GM19239 (cell line): ENCODE data around the gene CDIP1.

ENCODE experiments used
- DNase-seq: peaks from one replicate; pipeline ENCODE4 v3.0.0; 2011; ENCODE audit warnings: low spot score; ENCODE audit not compliant: insufficient read length
- FAIRE-seq: peaks from 2 replicates; lab custom pipeline; 2011; peaks lifted over from hg19 to GRCh38; lab: Jason Lieb, UNC

CDIP1 gene

GRCh38 chr16:4517812-4518680, 20.5 kb downstream of the CDIP1 start:
- FAIRE-seq (no peak), DNase-seq (no peak)

GRCh38 chr16:4515611-4516233, 22.9 kb downstream of the CDIP1 start:
- DNase-seq (no peak), FAIRE-seq (peak; percentile 97)

- DNase-seq: no peak
- no peak for FAIRE-seq
These were observed 24.0 kb downstream of the CDIP1 start for GRCh38 chr16:4514606-4515005.

- DNase-seq (no peak), FAIRE-seq (no peak)
These were observed 24.7 kb downstream of the CDIP1 start for GRCh38 chr16:4513881-4514280.

DNA sequence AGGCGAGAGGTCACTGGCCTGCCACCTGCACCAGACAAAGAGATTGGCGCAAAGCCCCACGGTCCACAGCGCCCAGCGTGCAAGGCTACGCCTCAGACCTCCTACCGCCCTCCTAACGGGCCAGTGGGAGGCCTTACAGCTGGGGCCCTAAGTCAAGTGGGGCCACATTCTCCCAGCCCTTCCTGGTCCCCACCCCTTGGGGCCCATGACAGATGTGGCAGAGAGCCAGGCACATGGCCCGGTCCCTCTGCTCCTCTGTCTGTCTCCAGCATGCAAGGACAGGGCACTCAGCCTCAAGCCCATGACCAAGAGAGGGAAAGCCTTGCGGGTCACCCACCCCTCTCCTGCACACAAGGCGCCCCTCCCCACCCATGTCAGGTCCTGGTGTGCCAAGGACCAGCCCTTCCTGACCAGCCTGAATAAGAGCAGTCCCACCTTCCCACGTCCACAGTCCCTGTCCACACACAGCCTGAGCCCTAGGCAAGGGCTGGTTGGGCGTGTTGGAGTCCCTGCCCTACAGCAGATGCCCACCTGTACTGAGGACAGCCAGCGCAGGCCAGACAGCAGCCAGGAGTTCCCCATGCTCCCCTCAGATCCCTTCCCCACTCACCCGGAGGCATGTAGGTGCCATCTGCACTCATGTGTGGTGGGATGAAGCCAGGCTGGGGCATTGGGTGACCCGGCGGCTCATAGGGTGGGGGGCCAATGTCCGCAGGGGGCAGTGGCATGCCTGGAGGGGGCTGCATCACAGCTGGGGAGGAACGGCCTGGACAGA, 25.3 kb downstream of the CDIP1 start:
- no peak for DNase-seq
- FAIRE-seq: no peak

DNA sequence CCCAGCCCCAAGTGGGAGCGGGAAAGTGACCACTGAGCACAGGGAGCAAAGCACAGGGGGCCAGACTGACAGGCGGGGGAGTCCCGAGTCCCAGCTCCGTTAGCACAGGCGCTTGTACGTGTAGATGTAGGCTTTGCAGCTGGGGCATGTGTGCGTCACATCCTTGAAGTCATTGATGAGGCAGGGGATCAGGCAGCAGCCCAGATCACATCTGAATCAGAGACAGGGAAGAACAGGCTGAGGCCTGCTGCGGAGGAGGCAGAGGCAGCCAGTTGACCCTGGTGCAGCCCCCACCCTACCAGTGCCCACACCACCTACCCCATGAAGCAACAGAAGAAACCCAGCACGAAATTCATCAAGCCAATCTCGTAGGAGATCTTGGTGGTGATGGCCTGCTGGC, 26.1 kb downstream of the CDIP1 start:
- FAIRE-seq: no peak
- DNase-seq: no peak

- DNase-seq (no peak), FAIRE-seq (no peak)
These were observed 27.0 kb downstream of the CDIP1 start for GRCh38 chr16:4511441-4512082.

DNA sequence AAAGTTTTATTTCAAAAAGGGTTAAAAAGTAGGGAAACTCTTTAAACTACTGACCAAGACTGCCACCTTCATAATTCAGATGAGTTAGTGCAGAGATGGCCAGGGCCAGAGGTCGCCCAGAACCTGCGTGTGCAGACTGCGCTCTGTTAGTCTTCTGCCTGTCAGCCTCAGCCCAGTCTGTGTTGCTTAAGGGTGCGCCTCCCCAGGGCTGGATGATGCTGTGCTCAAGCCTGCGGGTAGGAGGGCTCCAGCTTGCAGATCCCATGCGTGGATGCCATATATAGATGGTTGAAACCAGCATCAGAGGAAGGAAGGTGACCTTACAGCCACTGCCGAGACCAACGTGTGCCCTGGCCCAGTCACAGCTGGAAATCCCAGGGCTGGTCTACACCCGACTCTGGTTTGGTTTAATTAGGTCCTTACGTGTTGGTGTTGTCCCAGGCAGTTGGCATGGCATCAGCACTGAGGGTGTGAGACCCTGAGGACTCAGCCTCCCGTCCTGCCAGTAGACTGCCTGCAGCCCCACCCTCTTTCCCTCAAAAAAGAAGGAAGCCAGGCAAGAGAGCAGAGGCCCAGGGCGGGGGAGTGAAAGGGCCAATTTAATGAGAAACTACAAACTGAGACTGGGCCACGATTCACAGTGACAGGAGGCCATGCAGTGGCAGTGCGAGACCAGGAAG, 27.7 kb downstream of the CDIP1 start:
- no peak for DNase-seq
- no peak for FAIRE-seq

GRCh38 chr16:4510131-4510530, 28.4 kb downstream of the CDIP1 start:
- DNase-seq (no peak), FAIRE-seq (no peak)

- FAIRE-seq (no peak), DNase-seq (no peak)
These were observed 29.2 kb downstream of the CDIP1 start for GRCh38 chr16:4509420-4509819.

DNA sequence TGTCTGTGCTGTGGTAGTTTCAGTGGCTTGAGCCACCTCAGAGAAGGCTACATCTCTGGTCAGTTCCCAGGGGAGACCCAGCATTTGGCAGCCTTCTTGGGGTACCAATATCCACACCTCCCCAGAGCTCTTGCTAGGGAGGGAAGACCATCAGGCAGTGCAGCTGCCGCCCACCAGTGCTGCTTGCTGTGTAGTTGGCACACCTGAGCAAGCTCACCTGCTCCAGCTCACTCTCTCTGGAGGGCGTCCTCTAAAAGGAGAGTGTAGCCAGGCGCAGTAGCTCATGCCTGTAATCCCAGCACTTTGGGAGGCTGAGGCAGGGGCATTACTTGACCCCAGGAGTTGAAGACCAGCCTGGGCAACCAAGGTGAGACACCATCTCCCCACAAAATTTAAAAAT, 29.8 kb downstream of the CDIP1 start:
- DNase-seq (no peak), FAIRE-seq (no peak)

GRCh38 chr16:4507588-4508345, 30.8 kb downstream of the CDIP1 start:
- DNase-seq (no peak), FAIRE-seq (no peak)

DNA sequence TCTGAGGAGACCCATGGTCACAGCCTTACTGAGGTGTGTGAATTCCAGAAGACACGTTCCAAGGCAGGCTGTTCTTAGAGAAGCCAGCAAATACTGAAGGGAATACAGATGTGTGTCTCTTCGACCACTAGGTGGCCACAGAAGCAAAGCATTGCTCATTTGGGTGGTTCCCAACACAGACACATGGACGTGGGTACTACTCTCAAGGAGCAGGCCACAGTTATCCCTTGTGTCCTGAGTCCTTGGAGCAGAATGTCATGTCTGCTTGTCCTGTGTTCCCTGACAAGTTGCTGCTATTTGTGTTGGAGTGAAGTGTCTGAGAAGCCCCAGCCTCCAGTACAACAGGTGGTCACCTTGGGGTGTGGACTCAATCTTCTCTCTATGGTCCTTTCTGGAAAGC, 32.1 kb downstream of the CDIP1 start:
- FAIRE-seq: peak; percentile 98

GRCh38 chr16:4505356-4506147, 33.0 kb downstream of the CDIP1 start:
- FAIRE-seq: peak; percentile 93
- DNase-seq: peak; percentile 68

More for the DNA sequence above, 32.1 kb downstream of the CDIP1 start:
- peak; percentile 38 for DNase-seq

DNA sequence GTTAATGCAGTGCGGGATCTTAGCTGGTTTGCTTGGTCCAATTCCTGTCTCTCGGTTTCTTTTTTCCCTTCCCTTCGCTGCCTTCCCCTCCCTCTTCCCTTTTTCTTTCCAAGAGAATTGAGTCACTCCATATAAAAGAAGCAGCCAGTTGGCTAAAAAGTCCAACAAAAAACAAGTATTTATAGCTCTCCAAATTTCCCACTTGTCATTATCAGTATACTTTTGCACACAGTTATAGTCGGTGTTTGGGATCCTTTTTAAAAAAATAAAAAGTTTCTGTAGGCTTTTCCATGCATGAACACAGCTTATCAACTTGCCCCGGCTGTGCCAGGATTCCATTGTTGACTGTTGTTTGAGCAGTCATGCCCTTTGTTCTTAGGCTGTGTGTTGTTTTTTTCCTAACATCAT, 37.5 kb downstream of the CDIP1 start:
- DNase-seq (no peak), FAIRE-seq (no peak)

DNA sequence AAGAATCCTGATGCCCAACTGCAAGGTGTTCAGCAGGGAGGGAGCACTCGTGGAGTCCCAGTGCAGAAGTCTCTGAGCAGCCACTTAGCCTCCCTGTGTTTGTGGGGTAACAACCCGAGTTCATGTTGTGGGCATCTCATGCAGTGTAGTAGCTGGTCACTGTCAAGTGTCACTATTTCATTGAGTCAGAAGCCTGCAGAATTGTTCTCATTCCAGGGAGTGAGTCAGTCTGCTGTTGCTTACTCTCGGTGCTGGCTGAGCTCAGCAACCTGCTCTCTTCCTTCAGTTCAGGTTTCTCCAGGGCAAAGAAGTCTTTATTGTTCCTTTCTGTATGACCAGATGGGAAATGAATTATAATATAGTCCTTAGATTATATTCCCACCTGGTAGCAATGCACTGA, 38.3 kb downstream of the CDIP1 start:
- FAIRE-seq (no peak), DNase-seq (no peak)

- no peak for DNase-seq
- FAIRE-seq: no peak
These were observed 39.4 kb downstream of the CDIP1 start for GRCh38 chr16:4499196-4499555.

GRCh38 chr16:4498546-4499195, 39.9 kb downstream of the CDIP1 start:
- FAIRE-seq (no peak), DNase-seq (no peak)
